NCI-H69 (cell line): ENCODE measurements around the gene SELENOI.
"Not testable (repeated sequence)": the region's sequence is repeated elsewhere in the genome, so short reads cannot be mapped to it uniquely, and the experiment has no call there.

Experiments used
- DNase-seq: peaks from one replicate; lab custom pipeline; 2025; lab: John Stamatoyannopoulos, UW

SELENOI gene

GRCh38 chr2:26359886-26360473, 14.0 kb downstream of the SELENOI start:
- DNase-seq, result no peak

DNA sequence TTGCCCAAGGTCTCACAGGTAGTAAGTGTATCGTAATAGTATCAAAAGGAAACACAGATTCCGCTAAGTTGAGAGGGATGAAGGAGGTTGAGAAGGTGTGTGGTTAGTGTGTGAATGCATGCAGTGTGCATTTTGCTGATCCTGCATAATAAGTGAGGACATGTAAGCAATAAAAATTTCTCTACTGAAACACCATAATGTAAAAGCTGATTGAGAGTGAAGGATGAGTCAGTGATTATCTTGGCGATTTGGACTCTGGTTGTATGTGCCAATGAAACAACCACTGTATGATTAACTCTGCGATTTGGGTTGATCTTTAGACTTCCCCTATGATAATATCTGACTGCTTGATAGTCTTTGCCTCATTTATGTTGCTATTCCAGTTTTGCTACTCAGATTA, 17.4 kb downstream of the SELENOI start:
- no peak for DNase-seq

GRCh38 chr2:26363958-26364357, 18.0 kb downstream of the SELENOI start:
- no peak for DNase-seq

DNA sequence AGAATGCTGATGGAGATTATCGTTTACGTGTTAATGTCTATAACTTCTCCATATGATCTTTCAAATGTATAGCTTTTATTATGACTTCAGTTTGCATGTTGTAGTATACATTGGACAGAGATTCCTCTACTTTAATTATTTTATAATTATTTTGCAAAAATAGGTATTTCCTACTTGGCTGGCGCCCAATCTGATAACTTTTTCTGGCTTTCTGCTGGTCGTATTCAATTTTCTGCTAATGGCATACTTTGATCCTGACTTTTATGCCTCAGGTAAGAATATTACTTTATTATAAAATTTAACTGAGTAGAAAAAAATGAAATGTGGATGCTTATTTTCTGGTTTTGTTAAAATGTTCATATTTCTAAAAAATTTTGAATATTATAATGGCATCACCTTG, 18.7 kb downstream of the SELENOI start:
- DNase-seq, result no peak

GRCh38 chr2:26366957-26367356, 21.0 kb downstream of the SELENOI start:
- no peak for DNase-seq

DNA sequence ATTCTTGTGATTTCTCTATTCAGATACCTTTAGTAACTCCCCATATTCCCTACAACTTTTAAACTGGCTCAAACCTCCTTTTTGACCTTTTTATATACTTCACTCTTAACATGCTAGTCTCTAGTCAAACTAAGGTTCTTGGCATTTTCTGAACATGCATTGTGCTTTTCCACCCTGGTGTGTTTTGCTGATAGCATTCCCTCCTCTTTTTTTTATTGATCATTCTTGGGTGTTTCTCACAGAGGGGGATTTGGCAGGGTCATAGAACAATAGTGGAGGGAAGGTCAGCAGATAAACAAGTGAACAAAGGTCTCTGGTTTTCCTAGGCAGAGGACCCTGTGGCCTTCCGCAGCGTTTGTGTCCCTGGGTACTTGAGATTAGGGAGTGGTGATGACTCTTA, 23.7 kb downstream of the SELENOI start:
- not testable (repeated sequence) for DNase-seq

GRCh38 chr2:26370909-26371308, 25.0 kb downstream of the SELENOI start:
- not testable (repeated sequence) for DNase-seq

GRCh38 chr2:26376799-26377198, 30.9 kb downstream of the SELENOI start:
- DNase-seq, result no peak

- DNase-seq, result no peak
Measured at GRCh38 chr2:26380281-26380680, 34.3 kb downstream of the SELENOI start.

DNA sequence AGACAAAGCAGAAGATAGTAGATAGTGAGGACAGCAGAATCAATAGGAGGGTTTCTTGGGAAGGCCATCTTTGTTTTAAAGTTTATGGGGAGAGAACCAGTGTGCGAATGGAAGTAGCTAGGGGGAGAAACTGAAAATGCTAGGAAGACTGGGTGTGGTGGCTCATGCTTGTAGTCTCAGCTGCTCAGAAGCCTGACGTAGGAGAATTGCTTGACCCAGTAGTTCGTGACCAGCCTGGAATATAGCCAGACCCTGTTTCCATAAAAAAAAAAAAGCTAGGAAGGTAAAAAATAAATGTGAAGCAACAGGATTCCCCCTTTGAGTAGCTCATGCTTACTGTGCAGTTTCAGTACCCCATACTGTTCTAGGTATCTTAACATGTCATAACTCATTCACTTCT, 36.6 kb downstream of the SELENOI start:
- DNase-seq, result no peak

DNA sequence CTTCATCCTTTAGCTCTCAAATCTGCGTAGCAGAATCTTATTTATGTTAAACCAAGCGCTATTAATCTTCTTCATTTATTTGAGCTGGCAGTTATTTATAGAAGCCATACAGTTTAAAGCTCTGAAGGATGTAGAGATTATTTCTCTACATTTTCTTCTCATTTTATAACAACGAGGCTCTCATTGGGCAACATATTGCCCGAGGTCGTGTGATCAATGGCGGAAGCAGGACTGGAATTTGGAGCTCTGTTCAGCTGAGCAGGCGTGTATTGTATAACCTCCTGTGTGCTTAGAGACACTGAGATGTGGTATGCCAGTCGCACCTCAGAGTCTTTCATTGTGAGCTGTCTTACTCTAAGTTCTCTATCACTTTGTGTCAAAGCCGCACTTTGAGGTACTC, 38.2 kb downstream of the SELENOI start:
- DNase-seq, result no peak

DNA sequence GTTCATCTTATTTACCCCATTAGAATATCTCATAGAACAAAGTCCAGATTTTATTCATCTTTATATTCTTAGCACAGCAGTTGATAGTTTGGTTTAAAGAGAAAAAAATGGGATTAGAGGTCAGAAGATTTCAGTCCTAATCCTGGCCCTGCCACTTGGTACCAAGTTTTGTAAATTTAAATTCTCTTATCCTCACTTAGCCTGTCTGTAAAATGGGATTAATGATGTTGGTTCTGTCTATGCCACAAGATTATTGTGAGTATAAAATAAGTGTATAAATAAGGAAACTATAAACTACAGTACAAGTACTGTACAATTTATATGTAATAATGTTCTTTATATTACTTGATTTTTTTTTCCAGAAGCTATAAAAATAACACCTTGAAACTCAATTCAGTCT, 38.7 kb downstream of the SELENOI start:
- DNase-seq, result no peak

- no peak for DNase-seq
Measured at GRCh38 chr2:26387189-26387588, 41.2 kb downstream of the SELENOI start.

- no peak for DNase-seq
Measured at GRCh38 chr2:26394694-26395093, 48.8 kb downstream of the SELENOI start.

- no peak for DNase-seq
Measured at GRCh38 chr2:26395394-26395793, 49.5 kb downstream of the SELENOI start.

- no peak for DNase-seq
Measured at GRCh38 chr2:26396734-26397298, 50.9 kb downstream of the SELENOI start.

- peak; percentile 90 for DNase-seq
Measured at GRCh38 chr2:26399771-26400376, 53.9 kb downstream of the SELENOI start.

GRCh38 chr2:26400723-26401122, 54.8 kb downstream of the SELENOI start:
- DNase-seq, result no peak

DNA sequence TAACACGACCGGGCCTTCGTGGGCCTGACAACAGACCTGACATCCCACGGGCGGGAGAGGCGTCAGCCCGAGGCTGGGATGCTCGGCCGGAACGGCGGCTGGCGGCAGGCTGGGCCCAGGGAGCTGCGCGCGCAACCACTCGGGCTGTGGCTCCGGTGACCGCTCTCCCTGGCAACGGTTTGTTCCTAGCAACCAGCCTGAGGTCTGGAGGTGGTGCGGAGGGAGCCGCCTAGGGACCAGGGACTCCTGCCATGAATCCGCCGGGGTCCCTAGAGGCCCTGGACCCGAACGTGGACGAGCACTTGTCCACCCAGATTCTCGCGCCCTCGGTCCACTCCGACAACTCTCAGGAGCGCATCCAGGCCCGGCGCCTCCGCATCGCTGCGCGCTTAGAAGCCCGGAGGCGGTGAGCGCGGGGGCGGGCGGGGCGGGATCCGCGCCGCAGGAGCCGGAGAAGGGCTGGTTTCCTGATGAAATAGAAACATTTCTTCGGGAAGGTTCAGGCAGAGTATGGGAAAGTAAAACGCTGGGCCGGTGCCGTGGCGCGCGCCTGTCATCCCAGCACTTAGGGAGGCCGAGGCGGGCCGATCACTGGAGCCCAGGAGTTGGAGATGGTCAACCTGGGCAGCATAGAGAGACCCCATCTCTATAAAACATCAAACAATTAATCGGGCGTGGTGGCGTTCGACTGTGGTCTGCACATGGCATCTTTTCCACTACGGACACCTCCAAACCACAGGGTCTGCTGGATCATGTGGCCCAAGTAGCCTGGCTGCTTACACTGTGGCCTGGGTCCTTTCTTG, 56.0 kb downstream of the SELENOI start, which contains the start of gene DRC1:
DRC1 (plus strand) TSS at position 182 of the 803 bp plus-strand sequence; CDS start at position 252, 70 bp downstream.
- peak; percentile 79 for DNase-seq

- no peak for DNase-seq
Measured at GRCh38 chr2:26407526-26407925, 61.6 kb downstream of the SELENOI start.

- DNase-seq, result no peak
Measured at GRCh38 chr2:26409785-26410184, 63.8 kb downstream of the SELENOI start.

GRCh38 chr2:26410764-26411243, 64.9 kb downstream of the SELENOI start:
- DNase-seq, result no peak

DNA sequence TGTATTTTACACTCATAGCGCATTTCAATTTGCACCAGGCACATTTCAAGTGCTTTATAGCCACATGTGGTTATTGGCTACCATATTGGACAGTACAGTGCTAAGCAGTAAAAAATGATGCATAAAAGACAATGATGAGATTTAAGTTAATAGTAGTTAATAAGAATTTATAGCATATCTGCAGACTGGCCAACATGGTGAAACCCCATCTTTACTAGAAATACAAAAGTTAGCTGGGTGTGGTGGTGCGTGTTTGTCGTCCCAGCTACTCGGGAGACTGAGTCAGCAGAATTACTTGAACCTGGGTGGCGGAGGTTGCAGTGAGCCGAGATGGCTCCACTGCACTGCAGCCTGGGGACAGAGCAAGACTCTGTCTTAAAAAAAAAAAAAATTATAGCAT, 65.5 kb downstream of the SELENOI start:
- DNase-seq, result no peak
